Measurements from ENCODE around the gene LCA5L. TPM values are rescaled to one million over a fixed set of nuclear protein-coding genes. Genes with fewer than 3 reads are reported as not detected.

LCA5L gene
- total and polyA plus RNA-seq, 2 experiments from 2014 or later, result 0.69 to 1.4 TPM

DNA sequence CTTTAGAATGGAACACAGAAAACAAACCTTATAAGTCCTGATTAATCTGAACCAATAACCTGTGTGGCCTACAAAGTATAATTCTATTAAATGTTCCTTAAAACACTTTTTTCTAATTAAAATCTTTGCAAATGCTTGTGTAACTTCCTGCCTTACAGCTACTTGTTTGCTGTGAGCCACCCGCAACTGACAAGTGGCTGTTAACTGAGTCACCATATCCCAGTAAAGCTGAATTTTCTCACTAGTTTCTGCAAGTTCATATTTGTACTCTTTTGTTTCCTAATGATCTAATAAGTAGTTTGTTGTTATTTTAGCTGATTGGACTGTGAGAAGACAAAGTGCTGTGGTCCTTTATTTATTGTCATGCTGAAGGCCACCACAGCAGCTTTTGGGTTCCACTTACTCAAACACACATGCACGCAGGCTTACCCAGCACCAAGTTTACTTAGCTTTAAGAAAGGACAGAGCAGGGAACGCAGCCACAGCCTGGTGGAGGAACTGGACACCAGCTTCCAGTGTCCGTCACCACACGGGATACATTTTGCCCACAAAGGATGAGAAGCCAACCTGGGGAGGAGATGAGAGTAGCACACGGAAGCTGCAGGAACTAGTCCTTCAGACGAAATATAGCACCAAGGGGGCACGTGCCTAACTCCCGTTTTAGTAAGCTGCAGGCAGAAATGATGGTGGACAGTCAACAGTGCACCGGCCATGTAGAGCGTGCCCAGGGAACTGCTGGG is 47.8 kb downstream of the LCA5L start (continued):
- TF ChIP-seq, protein P1, sequence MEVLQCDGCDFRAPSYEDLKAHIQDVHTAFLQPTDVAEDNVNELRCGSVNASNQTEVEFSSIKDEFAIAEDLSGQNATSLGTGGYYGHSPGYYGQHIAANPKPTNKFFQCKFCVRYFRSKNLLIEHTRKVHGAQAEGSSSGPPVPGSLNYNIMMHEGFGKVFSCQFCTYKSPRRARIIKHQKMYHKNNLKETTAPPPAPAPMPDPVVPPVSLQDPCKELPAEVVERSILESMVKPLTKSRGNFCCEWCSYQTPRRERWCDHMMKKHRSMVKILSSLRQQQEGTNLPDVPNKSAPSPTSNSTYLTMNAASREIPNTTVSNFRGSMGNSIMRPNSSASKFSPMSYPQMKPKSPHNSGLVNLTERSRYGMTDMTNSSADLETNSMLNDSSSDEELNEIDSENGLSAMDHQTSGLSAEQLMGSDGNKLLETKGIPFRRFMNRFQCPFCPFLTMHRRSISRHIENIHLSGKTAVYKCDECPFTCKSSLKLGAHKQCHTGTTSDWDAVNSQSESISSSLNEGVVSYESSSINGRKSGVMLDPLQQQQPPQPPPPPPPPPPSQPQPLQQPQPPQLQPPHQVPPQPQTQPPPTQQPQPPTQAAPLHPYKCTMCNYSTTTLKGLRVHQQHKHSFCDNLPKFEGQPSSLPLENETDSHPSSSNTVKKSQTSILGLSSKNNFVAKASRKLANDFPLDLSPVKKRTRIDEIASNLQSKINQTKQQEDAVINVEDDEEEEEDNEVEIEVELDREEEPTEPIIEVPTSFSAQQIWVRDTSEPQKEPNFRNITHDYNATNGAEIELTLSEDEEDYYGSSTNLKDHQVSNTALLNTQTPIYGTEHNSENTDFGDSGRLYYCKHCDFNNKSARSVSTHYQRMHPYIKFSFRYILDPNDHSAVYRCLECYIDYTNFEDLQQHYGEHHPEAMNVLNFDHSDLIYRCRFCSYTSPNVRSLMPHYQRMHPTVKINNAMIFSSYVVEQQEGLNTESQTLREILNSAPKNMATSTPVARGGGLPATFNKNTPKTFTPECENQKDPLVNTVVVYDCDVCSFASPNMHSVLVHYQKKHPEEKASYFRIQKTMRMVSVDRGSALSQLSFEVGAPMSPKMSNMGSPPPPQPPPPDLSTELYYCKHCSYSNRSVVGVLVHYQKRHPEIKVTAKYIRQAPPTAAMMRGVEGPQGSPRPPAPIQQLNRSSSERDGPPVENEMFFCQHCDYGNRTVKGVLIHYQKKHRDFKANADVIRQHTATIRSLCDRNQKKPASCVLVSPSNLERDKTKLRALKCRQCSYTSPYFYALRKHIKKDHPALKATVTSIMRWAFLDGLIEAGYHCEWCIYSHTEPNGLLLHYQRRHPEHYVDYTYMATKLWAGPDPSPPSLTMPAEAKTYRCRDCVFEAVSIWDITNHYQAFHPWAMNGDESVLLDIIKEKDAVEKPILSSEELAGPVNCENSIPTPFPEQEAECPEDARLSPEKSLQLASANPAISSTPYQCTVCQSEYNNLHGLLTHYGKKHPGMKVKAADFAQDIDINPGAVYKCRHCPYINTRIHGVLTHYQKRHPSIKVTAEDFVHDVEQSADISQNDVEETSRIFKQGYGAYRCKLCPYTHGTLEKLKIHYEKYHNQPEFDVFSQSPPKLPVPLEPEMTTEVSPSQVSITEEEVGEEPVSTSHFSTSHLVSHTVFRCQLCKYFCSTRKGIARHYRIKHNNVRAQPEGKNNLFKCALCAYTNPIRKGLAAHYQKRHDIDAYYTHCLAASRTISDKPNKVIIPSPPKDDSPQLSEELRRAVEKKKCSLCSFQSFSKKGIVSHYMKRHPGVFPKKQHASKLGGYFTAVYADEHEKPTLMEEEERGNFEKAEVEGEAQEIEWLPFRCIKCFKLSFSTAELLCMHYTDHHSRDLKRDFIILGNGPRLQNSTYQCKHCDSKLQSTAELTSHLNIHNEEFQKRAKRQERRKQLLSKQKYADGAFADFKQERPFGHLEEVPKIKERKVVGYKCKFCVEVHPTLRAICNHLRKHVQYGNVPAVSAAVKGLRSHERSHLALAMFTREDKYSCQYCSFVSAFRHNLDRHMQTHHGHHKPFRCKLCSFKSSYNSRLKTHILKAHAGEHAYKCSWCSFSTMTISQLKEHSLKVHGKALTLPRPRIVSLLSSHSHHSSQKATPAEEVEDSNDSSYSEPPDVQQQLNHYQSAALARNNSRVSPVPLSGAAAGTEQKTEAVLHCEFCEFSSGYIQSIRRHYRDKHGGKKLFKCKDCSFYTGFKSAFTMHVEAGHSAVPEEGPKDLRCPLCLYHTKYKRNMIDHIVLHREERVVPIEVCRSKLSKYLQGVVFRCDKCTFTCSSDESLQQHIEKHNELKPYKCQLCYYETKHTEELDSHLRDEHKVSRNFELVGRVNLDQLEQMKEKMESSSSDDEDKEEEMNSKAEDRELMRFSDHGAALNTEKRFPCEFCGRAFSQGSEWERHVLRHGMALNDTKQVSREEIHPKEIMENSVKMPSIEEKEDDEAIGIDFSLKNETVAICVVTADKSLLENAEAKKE (CRISPR knock-in tag; IDR thresholded peaks at IDR 0.05), result no peak
- TF ChIP-seq REST (IDR thresholded peaks at IDR 0.05; ENCODE audit: unreplicated experiment) (no peak), POLR2AphosphoS5 (IDR thresholded peaks at IDR 0.05; ENCODE audit: low read depth) (no peak)

- Histone ChIP-seq H3K27ac (ENCODE audit: low read depth) (no peak overlapping the region), H3F3A (replicated peaks; ENCODE audit: low read depth) (peaks cover 6% of the 10 kb centered on the region), H3K36me3 (ENCODE audit: insufficient read depth) (peaks cover 18% of the 10 kb centered on the region), H3K4me1 (ENCODE audit: insufficient read depth) (peaks cover 8% of the 10 kb centered on the region), H3K4me2 (no peak overlapping the region), H3K4me3 (no peak overlapping the region), H2AFZ (no peak overlapping the region), H3K27me3 (ENCODE audit: insufficient read depth) (no peaks in the 10 kb centered on the region), H3K9me2 (ENCODE audit: insufficient read depth) (no peaks in the 10 kb centered on the region), H4K20me1 (replicated peaks; ENCODE audit: insufficient read depth) (peaks cover 12% of the 10 kb centered on the region; the same call in 1 of the 2 replicates), H3K79me2 (replicated peaks; ENCODE audit: insufficient read depth) (peaks cover 6% of the 10 kb centered on the region)
- Mint-ChIP-seq H3K4me1 (peaks cover 27% of the 10 kb centered on the region), H3K27me3 (ENCODE audit: insufficient read depth, low read depth, poor library complexity) (peaks cover 16% of the 10 kb centered on the region), H3K27ac (no peak overlapping the region), H3K4me3 (no peak overlapping the region), H3K9me3 (no peaks in the 10 kb centered on the region), H3K36me3 (ENCODE audit: low read depth) (peaks cover 52% of the 10 kb centered on the region)
- ATAC-seq (no peak), DNase-seq (ENCODE audit: low spot score) (no peak)
- TF ChIP-seq STAT1 (IDR thresholded peaks at IDR 0.05; ENCODE audit: unreplicated experiment) (no peak), REST (IDR thresholded peaks at IDR 0.05; ENCODE audit: unreplicated experiment) (no peak), JUNB (IDR thresholded peaks at IDR 0.05; ENCODE audit: unreplicated experiment) (no peak), ZNF331 (CRISPR knock-in tag; IDR thresholded peaks at IDR 0.05; ENCODE audit: low read depth) (no peak), EZH2phosphoT487 (IDR thresholded peaks at IDR 0.05; ENCODE audit: unreplicated experiment) (no peak), EZH2 (IDR thresholded peaks at IDR 0.05; ENCODE audit: low read depth, unreplicated experiment) (no peak)
- TF ChIP-seq, protein P2, sequence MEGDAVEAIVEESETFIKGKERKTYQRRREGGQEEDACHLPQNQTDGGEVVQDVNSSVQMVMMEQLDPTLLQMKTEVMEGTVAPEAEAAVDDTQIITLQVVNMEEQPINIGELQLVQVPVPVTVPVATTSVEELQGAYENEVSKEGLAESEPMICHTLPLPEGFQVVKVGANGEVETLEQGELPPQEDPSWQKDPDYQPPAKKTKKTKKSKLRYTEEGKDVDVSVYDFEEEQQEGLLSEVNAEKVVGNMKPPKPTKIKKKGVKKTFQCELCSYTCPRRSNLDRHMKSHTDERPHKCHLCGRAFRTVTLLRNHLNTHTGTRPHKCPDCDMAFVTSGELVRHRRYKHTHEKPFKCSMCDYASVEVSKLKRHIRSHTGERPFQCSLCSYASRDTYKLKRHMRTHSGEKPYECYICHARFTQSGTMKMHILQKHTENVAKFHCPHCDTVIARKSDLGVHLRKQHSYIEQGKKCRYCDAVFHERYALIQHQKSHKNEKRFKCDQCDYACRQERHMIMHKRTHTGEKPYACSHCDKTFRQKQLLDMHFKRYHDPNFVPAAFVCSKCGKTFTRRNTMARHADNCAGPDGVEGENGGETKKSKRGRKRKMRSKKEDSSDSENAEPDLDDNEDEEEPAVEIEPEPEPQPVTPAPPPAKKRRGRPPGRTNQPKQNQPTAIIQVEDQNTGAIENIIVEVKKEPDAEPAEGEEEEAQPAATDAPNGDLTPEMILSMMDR (conservative IDR thresholded peaks at IDR 0.05; ENCODE audit: low read depth in 2 of 2), result no peak
Observed at GRCh38 chr21:39392981-39393380, 52.6 kb downstream of the LCA5L start.
